Endothelial cell of umbilical vein (primary cell): Measurements from ENCODE around the gene FNBP1L. TPM values are rescaled to one million over a fixed set of nuclear protein-coding genes. Genes with fewer than 3 reads are reported as not detected.

Experiments
- BruUV-seq: library from RNA; stranded (reverse); fragments of 400-500 nt; replicated peaks from 2 replicates; lab custom pipeline; 2021; lab: Mats Ljungman, UMichigan
- CTCF ChIA-PET: fragments of 300-600, 350-600 bp; sonication (Branson Sonifier 250); formaldehyde crosslinking; loops from one replicate; lab custom pipeline; 2021; ENCODE audit warnings: antibody characterized with exemption, inconsistent platforms; lab: Charles Lee
- POLR2A ChIA-PET: fragments of 300-600, 350-600 bp; sonication (Branson Sonifier 250); formaldehyde crosslinking; loops from one replicate; lab custom pipeline; 2021; ENCODE audit warnings: antibody characterized with exemption, inconsistent platforms; lab: Charles Lee
- DNase-seq: peaks from one replicate; pipeline ENCODE4 v3.0.0-alpha.2; 2011; ENCODE audit warnings: low read depth, low spot score
- FAIRE-seq: peaks from 2 replicates; lab custom pipeline; 2011; peaks lifted over from hg19 to GRCh38; lab: Jason Lieb, UNC
- H2AFZ ChIP-seq: 2 replicates; pipeline ENCODE4 v1.6.0; 2012; ENCODE audit warnings: low read depth, low read length, control low read depth, inconsistent platforms
- H3K27ac ChIP-seq: 2 replicates; pipeline ENCODE4 v1.5.1; 2011; ENCODE audit warnings: low read depth, mild to moderate bottlenecking, control low read depth, low read length, moderate library complexity; ENCODE audit not compliant: insufficient read depth
- H3K27me3 ChIP-seq, 2 experiments: 2 replicates each; pipeline versions ENCODE4 v1.6.0 to v1.6.1; 2011; ENCODE audit warnings: low read length in 2 of 2, mixed read lengths in 1 of 2; ENCODE audit not compliant: control insufficient read depth in 2 of 2, insufficient read depth in 2 of 2
- H3K36me3 ChIP-seq, 2 experiments: 2 replicates in 1 of 2; 3 replicates in 1 of 2; pipeline ENCODE4 v1.5.1; 2011; ENCODE audit warnings: low read length in 2 of 2, mild to moderate bottlenecking in 1 of 2, moderate library complexity in 1 of 2; ENCODE audit not compliant: control insufficient read depth in 2 of 2, insufficient read depth in 2 of 2; ENCODE audit errors: extremely low read depth in 1 of 2
- H3K4me1 ChIP-seq: 3 replicates; pipeline ENCODE4 v1.5.1; 2011; ENCODE audit warnings: mild to moderate bottlenecking, low read length; ENCODE audit not compliant: control insufficient read depth, insufficient read depth; ENCODE audit errors: extremely low read depth
- H3K4me2 ChIP-seq: 2 replicates; pipeline ENCODE4 v1.6.1; 2011; ENCODE audit warnings: low read length, control low read depth, mixed read lengths; ENCODE audit not compliant: insufficient read depth
- H3K4me3 ChIP-seq, 3 experiments: fragments of 200-600 bp in 1 of 3; sonication (generic), shearing (Covaris generic) in 1 of 3; replicated peaks in 1 of 3; 2 replicates each; pipeline ENCODE4 v1.5.1; 2011 to 2016; ENCODE audit warnings: control low read depth in 3 of 3, low read length in 3 of 3, mild to moderate bottlenecking in 2 of 3, inconsistent platforms in 1 of 3, low read depth in 1 of 3, moderate library complexity in 1 of 3; ENCODE audit not compliant: insufficient read depth in 1 of 3
- H3K79me2 ChIP-seq: 2 replicates; pipeline ENCODE4 v1.6.0; 2012; ENCODE audit warnings: low read length, inconsistent platforms; ENCODE audit not compliant: control insufficient read depth, insufficient read depth
- H3K9ac ChIP-seq: replicated peaks from 2 replicates; pipeline ENCODE3; 2011; ENCODE audit warnings: low read length, control low read depth; ENCODE audit not compliant: insufficient read depth; ENCODE audit errors: extremely low read depth
- H3K9me1 ChIP-seq: replicated peaks from 3 replicates; pipeline ENCODE4 v1.6.0; 2011; ENCODE audit warnings: mild to moderate bottlenecking, low read length; ENCODE audit not compliant: control insufficient read depth, insufficient read depth; ENCODE audit errors: extremely low read depth
- H3K9me3 ChIP-seq: replicated peaks from 2 replicates; pipeline ENCODE4 v1.5.1; 2012; ENCODE audit warnings: low read length, inconsistent platforms; ENCODE audit not compliant: control insufficient read depth, insufficient read depth
- H4K20me1 ChIP-seq: replicated peaks from 2 replicates; pipeline ENCODE3; 2011; ENCODE audit warnings: mild to moderate bottlenecking, low read length; ENCODE audit not compliant: control insufficient read depth, insufficient read depth; ENCODE audit errors: extremely low read depth
- CTCF ChIP-seq, 2 donors: IDR thresholded peaks; 1 replicate in 1 of 2; 2 replicates in 1 of 2; pipeline ENCODE4 v1.5.1; 2011; ENCODE audit warnings: low read length in 2 of 2, mild to moderate bottlenecking in 2 of 2, moderate library complexity in 2 of 2, control low read depth in 1 of 2, inconsistent platforms in 1 of 2, low read depth in 1 of 2; ENCODE audit not compliant: insufficient read depth in 1 of 2; ENCODE audit errors: extremely low read depth in 1 of 2
- EZH2 ChIP-seq: IDR thresholded peaks from 2 replicates; pipeline ENCODE4 v1.6.1; 2012; ENCODE audit warnings: borderline replicate concordance, low read depth, mild to moderate bottlenecking, moderate library complexity, low read length, inconsistent platforms; ENCODE audit not compliant: severe bottlenecking
- FOS ChIP-seq: IDR thresholded peaks from 2 replicates; pipeline ENCODE4 v1.6.1; 2011; ENCODE audit warnings: mild to moderate bottlenecking, low read length, moderate library complexity, borderline replicate concordance; ENCODE audit not compliant: insufficient read depth
- GATA2 ChIP-seq: IDR thresholded peaks from 2 replicates; pipeline ENCODE4 v1.7.0; 2011; ENCODE audit warnings: low read depth, mild to moderate bottlenecking, moderate library complexity, mixed read lengths, low read length; ENCODE audit not compliant: insufficient read length, insufficient read depth
- JUN ChIP-seq: IDR thresholded peaks from 2 replicates; pipeline ENCODE4 v1.6.1; 2011; ENCODE audit warnings: borderline replicate concordance, low read depth; ENCODE audit not compliant: insufficient read length, insufficient read depth
- MYC ChIP-seq: IDR thresholded peaks from one replicate; pipeline ENCODE4 v1.6.1; 2011; ENCODE audit warnings: mild to moderate bottlenecking, low read depth, low read length
- POLR2A ChIP-seq: IDR thresholded peaks from 2 replicates; pipeline ENCODE4 v1.6.1; 2012; ENCODE audit warnings: low read depth, mild to moderate bottlenecking, control low read depth, low read length
- POLR2AphosphoS5 ChIP-seq: IDR thresholded peaks from 2 replicates; pipeline ENCODE4 v1.6.1; 2012; ENCODE audit warnings: low read depth, mild to moderate bottlenecking, control low read depth, low read length, moderate library complexity; ENCODE audit not compliant: insufficient read depth
- dilution Hi-C: fragments of 300-500 bp; cut with MboI; formaldehyde crosslinking; loops from one replicate; pipeline ENCODE4 v1.15.0; 2019; ENCODE audit warnings: low sequenced_read_pairs; ENCODE audit not compliant: extremely low pct_ligation_motif_present
- intact Hi-C: fragments of 100-400 bp; cut with micrococcal nuclease; formaldehyde crosslinking; loops from one replicate; pipeline ENCODE4 v1.10.0; 2022
- polyA plus RNA-seq, 4 experiments: library from polyadenylated mRNA; depleted of rRNA in 3 of 4; stranded (reverse) in 3 of 4; unstranded in 1 of 4; fragments of >200 nt; gene quantifications; 2 replicates each; pipeline versions ENCODE4 v1.2.1 to v1.2.3, GENCODE V29; 2011 to 2012; ENCODE audit warnings: missing spikeins in 1 of 4
- total RNA-seq: library from RNA; stranded (reverse); gene quantifications from 2 replicates; pipeline ENCODE4 v1.2.3, GENCODE V29; 2021
- TF ChIP-seq, protein P1 (sequence below): IDR thresholded peaks from 2 replicates; pipeline ENCODE4 v1.6.1; 2011; ENCODE audit not compliant: insufficient read depth, insufficient read length

The FNBP1L gene
- total and polyA plus RNA-seq, 2 donors (not counting 3 experiments of a cell fraction or from before 2014, with no cell fraction given), result 28.1 to 56.4 TPM

GRCh38 chr1:93587354-93587753 lies 139.4 kb downstream of the FNBP1L start:
- Histone ChIP-seq H3K27me3 (no peaks in the 10 kb centered on the region), H3K9me1 (no peaks in the 10 kb centered on the region), H3K27ac (no peak overlapping the region), H3K9ac (no peak overlapping the region), H3K79me2 (peaks cover 47% of the 10 kb centered on the region), H3K36me3 (peaks cover 19 to 23% of the 10 kb centered on the region in 2 experiments), H4K20me1 (no peaks in the 10 kb centered on the region), H3K4me1 (peaks cover 32% of the 10 kb centered on the region), H3K4me2 (no peak overlapping the region), H3K9me3 (no peaks in the 10 kb centered on the region), H2AFZ (no peak overlapping the region), H3K4me3 (no peak overlapping the region)
- dilution Hi-C loops, result no loop called here
- TF ChIP-seq CTCF (IDR thresholded peaks at IDR 0.05; ENCODE audit: extremely low read depth in 1 of 2, insufficient read depth in 1 of 2, low read depth in 1 of 2, low read length in 2 of 2) (no peak), JUN (no peak), GATA2 (no peak), POLR2AphosphoS5 (no peak), MYC (no peak), FOS (no peak), EZH2 (no peak), POLR2A (no peak)
- TF ChIP-seq, protein P1, sequence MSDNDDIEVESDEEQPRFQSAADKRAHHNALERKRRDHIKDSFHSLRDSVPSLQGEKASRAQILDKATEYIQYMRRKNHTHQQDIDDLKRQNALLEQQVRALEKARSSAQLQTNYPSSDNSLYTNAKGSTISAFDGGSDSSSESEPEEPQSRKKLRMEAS, result no peak
- no peak for DNase-seq
- peak; percentile 26 for FAIRE-seq
- intact Hi-C loops, result no loop called here
- no TSS peak for BruUV-seq
- ChIA-PET CTCF (interaction anchor here (1.0 to 2.3 kb wide), 4 partner anchors 32 to 283 kb away, joined by 3 to 12 read pairs (median 3); no protein-coding TSS in a partner anchor), POLR2A (no interaction called here)
